ENCODE measurements around the gene HIBADH. TPM values are rescaled to one million over a fixed set of nuclear protein-coding genes. Genes with fewer than 3 reads are reported as not detected.

Gene HIBADH
- total and polyA plus RNA-seq, 2 of the 4 experiments (the other 2 are of a cell fraction), result 36.6 to 52.5 TPM

- CTCF ChIA-PET, result no interaction called here
- H2BK120ac ChIP-seq (ENCODE audit: low read depth, low read length), result no peak overlapping the region
- POLR2A ChIA-PET (ENCODE audit: unreplicated experiment), result no interaction called here
- H3K4me2 ChIP-seq (ENCODE audit: low read depth, low read length), result no peak overlapping the region
- H3K36me3 ChIP-seq (ENCODE audit: control insufficient read depth, insufficient read depth, low read length), result no peaks in the 10 kb centered on the region
- no peaks in the 10 kb centered on the region for H4K20me1 ChIP-seq (ENCODE audit: insufficient read depth, low read length)
- H3K23ac ChIP-seq (ENCODE audit: low read depth, low read length), result no peak overlapping the region
- no peak overlapping the region for H2BK5ac ChIP-seq (ENCODE audit: low read depth, low read length, poor library complexity, severe bottlenecking)
- H3K27ac ChIP-seq (ENCODE audit: insufficient read depth, low read length), result no peak overlapping the region
- no peak overlapping the region for H4K91ac ChIP-seq (ENCODE audit: insufficient read depth, low read depth, low read length)
- H3K18ac ChIP-seq (ENCODE audit: low read depth, low read length), result no peak overlapping the region
- no peaks in the 10 kb centered on the region for H3K9me3 ChIP-seq (ENCODE audit: control insufficient read depth, insufficient read depth, low read length)
- H2BK20ac ChIP-seq (ENCODE audit: low read depth, low read length), result no peak overlapping the region
- no peak overlapping the region for H3K9ac ChIP-seq (ENCODE audit: low read depth, low read length)
- dilution Hi-C loops (cut with HindIII; ENCODE audit: low sequenced_read_pairs, unreplicated experiment) (no loop called here), intact Hi-C loops (cut with micrococcal nuclease) (no loop called here), in situ Hi-C loops (cut with MboI; ENCODE audit: low sequenced_read_pairs) (no loop called here)
- no peak overlapping the region for H2AK9ac ChIP-seq (replicated peaks; ENCODE audit: low read depth, low read length, poor library complexity)
- H3K4me1 ChIP-seq (ENCODE audit: control insufficient read depth, insufficient read depth, low read length), result no peaks in the 10 kb centered on the region
- no TSS peak for BruUV-seq (replicated peaks)
- no peak overlapping the region for H3K14ac ChIP-seq (replicated peaks; ENCODE audit: low read depth, low read length)
- H3K79me1 ChIP-seq (ENCODE audit: low read depth in 1 of 2, low read length in 2 of 2), result no peaks in the 10 kb centered on the region
- no peak overlapping the region for H2BK15ac ChIP-seq (ENCODE audit: low read depth, low read length)
- H3K4ac ChIP-seq (ENCODE audit: low read depth, low read length), result no peak overlapping the region
- H3K9me1 ChIP-seq (ENCODE audit: insufficient read depth, low read length), result no peaks in the 10 kb centered on the region; the same call in 1 of the 2 replicates
- H3K27me3 ChIP-seq (ENCODE audit: control insufficient read depth, insufficient read depth, low read length), result peaks cover 9% of the 10 kb centered on the region; the same call in 1 of the 2 replicates
- TF ChIP-seq FOS (IDR thresholded peaks at IDR 0.05; ENCODE audit: low read depth, low read length) (no peak), CEBPB (IDR thresholded peaks at IDR 0.05; ENCODE audit: low read depth, low read length) (no peak), USF2 (IDR thresholded peaks at IDR 0.05; ENCODE audit: low read depth, low read length) (no peak), POLR2A (IDR thresholded peaks at IDR 0.05; ENCODE audit: low read depth, low read length) (no peak), ELK1 (IDR thresholded peaks at IDR 0.05; ENCODE audit: borderline replicate concordance, low read depth, low read length) (no peak), NFE2L2 (IDR thresholded peaks at IDR 0.05; ENCODE audit: low read depth, low read length) (no peak), CTCF (conservative IDR thresholded peaks at IDR 0.05; ENCODE audit: low read depth, low read length) (no peak), MAFK (IDR thresholded peaks at IDR 0.05; ENCODE audit: low read depth, low read length) (no peak), CHD1 (IDR thresholded peaks at IDR 0.05; ENCODE audit: low read depth, low read length) (no peak), BHLHE40 (IDR thresholded peaks at IDR 0.05; ENCODE audit: low read depth, low read length) (no peak), SMC3 (IDR thresholded peaks at IDR 0.05; ENCODE audit: low read depth, low read length) (no peak), RFX5 (IDR thresholded peaks at IDR 0.05; ENCODE audit: low read depth, low read length) (no peak), MAZ (IDR thresholded peaks at IDR 0.05; ENCODE audit: borderline replicate concordance, low read depth, low read length) (no peak), RAD21 (IDR thresholded peaks at IDR 0.05; ENCODE audit: low read length) (no peak), MXI1 (IDR thresholded peaks at IDR 0.05; ENCODE audit: borderline replicate concordance, low read depth, low read length) (no peak), RCOR1 (IDR thresholded peaks at IDR 0.05; ENCODE audit: insufficient replicate concordance, low read length) (no peak)
- H4K5ac ChIP-seq (ENCODE audit: low read depth, low read length), result no peak overlapping the region
- ATAC-seq (ENCODE audit: low read depth), result no peak
- 59% methylated on average over 7 of the region's 11 CpGs; no CpG with 5 or more reads in 1 of the 2 experiments for WGBS, 2 experiments (ENCODE audit: extremely low coverage in 2 of 2, insufficient read length in 1 of 2)
- H3K4me3 ChIP-seq (ENCODE audit: insufficient read depth, low read depth, low read length), result no peak overlapping the region
- no peak overlapping the region for H2AK5ac ChIP-seq (ENCODE audit: low read depth, low read length)
- no peak overlapping the region for H2AFZ ChIP-seq (replicated peaks; ENCODE audit: low read length, poor library complexity)
- no peak overlapping the region for H4K8ac ChIP-seq (ENCODE audit: low read depth in 2 of 2, low read length in 2 of 2)
- no peak for DNase-seq
- no peak overlapping the region for H3K56ac ChIP-seq (ENCODE audit: extremely low read depth, insufficient read depth, low read length)
Observed at GRCh38 chr7:27492224-27492623, 170.5 kb downstream of the HIBADH start.

Measured in IMR-90 (cell line).